GM23248 (cell line): ENCODE results near the gene NCBP3.

ENCODE experiments used
- EZH2 ChIP-seq: fragments of 200-600 bp; sonication (generic); IDR thresholded peaks from 2 replicates; pipeline ENCODE4 v1.6.1; 2018; ENCODE audit warnings: antibody characterized with exemption, mild to moderate bottlenecking; ENCODE audit not compliant: insufficient read depth, poor library complexity, severe bottlenecking
- EZH2phosphoT487 ChIP-seq: fragments of 200-600 bp; sonication (generic); IDR thresholded peaks from 2 replicates; pipeline ENCODE4 v1.6.1; 2018; ENCODE audit warnings: antibody characterized with exemption, moderate library complexity, mild to moderate bottlenecking, low read depth; ENCODE audit not compliant: insufficient read depth

GRCh38 chr17:3796822-3797170 lies 49.2 kb downstream of the NCBP3 start:
- TF ChIP-seq EZH2phosphoT487 (no peak), EZH2 (no peak)
